Middle frontal gyrus (tissue), 1 donor: ENCODE data around the gene STAP2.

Experiments
- DNase-seq: peaks from one replicate; pipeline ENCODE4 v3.0.0-alpha.2; 2015; ENCODE audit warnings: low spot score; ENCODE audit errors: extremely low spot score

Gene STAP2

DNA sequence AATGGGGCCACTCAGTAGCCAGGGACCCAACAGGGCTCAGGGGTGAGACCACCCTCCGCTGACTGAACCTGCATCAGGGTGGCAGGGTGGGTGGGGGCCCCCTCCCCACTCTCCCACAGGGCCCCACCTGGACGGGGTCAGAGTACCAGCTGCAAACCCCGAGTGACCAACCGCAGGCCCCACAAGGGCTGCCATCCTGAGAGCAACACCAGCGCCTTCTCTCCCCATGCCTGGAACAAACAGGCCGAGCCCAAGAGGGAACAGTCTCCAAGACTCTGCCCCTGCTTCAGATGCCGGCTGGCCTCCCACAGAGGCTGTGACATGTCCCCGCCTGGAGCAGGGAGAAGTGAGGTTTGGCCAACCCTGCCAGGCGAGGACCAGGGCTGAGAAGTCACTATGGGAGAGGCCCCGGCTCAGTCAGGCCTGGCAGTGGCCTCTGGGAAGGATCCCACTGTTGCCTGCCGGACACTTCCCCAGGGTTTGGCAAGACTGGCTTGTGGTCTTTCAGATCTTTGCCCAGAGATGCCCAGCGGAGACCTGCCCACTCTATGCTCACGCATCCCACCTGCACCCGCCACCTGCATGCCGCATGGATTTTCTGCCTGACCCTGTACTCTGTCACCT lies 31.9 kb upstream of the STAP2 start:
- no peak for DNase-seq

DNA sequence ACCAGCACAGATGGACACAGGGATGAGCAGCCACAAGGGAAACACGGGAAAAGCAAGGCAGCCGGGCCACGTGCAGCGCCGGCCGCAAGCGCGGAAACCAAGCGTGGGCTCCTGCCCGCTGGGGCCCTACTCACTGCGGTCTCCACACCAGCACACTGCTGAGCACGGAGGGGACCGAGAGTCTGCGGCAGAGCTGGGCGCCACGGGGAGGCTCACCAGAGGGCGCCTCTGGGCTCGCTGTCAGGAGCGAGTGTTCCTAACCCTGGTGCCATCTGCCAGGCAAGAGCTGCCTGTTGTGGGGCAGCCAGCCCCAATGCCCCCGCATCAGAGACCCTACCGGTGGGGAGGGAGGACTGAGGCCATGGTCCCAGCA lies 31.2 kb upstream of the STAP2 start:
- DNase-seq: no peak

DNA sequence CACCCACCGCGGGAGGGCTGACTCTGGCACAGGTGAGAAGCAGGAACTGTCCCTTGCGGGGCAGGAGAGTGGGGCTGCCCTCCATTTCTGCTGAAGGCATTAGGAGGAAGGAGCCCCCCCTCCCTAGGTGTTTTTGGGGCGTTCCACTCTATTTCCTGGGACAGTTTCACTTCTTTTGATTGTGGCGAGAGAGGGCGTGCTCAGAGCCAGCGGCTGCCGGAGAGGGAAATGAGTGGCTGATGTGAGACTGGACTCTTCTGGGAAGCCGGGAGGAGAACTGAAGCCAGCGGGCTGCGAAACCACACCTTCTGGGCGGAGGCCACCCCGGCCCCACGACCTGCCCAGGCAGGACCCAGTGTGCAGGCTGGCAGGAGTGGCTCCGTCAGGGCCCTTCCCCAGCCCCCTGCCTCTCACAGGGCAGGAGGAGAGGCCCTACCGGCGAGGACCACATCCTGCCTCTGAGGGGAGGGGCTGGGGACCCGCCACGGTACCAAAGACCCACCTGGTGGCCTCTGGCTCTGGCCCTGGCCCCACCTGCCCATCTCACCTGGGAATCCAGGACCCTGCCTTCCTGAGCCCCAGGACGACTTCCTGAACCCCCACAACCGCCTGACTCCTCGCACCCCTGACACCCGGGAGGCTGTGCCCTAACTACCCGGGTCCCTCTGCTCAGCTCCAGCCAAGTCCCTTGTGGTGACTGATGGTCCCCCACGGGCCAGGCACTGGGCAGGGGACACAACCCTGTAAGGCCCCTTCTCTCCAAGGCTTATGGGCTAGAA lies 30.7 kb upstream of the STAP2 start:
- DNase-seq: no peak

DNA sequence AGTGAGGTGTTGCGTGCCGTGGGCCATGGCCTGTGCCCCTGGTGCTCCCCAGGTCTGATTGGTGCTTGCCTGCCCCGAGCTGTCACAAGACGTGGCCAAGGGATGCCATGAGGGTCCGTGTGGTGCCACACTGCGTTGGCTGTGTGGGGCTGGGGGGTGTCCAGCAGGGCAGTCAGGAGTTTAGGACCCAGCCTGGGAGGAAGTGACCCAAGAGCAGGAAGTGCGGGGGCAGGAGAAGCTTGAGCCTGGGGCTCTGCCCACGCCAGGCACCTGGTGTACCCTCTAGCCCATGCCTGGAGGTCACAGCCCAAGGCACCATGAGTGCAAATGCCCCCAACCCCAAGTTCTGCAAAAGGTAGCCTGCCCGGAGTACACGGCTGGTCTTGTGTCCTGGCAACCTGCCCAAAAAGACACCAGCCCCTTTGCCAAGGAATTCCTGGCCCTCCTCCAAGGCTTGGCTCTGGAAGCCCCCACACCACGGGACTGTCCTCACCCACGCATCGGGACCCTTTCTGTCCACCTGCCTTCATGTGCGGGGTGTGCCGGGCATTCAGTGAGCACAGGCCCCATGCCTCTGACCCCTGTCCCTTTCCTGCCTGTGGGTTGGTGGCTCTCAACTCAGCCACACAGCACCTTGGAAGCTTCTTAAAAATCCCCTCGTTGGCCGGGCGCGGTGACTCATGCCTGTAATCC lies 29.6 kb upstream of the STAP2 start:
- DNase-seq: no peak

DNA sequence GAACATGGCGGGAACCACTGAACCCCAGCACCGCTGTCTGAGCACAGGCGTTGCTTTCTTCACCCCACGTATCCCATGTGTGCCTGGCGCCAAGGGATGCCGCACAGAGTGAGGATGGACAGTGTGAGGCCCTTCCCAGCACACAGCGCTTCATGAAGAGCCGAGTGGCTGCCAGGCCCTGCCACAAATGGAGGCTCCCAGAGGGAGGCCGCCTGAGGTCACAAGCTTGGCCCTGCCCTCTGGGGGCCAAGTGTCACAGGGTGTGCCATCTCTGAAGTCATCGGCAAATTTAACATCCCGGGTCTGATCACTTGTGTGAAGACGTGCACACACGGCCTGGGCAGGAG lies 29.1 kb upstream of the STAP2 start:
- DNase-seq: no peak

DNA sequence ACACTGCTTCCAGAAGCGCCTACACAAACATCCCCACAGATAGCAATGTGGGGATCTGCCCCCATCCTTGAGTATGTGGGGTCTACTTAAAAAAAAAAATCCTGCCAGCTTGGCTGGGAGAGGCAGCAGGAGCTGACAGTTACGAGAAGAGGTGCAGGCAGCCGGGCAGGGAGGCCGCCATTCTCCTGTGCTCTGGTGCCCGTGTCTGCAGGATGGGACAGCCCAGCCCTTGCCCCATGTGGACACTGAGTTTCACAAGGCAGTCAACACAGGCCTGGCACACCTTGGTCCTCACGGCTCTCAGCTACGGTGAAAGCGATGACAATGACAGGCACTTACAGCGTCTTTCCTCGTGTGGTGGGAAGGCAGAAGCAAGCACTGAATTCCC lies 28.7 kb upstream of the STAP2 start:
- no peak for DNase-seq

DNA sequence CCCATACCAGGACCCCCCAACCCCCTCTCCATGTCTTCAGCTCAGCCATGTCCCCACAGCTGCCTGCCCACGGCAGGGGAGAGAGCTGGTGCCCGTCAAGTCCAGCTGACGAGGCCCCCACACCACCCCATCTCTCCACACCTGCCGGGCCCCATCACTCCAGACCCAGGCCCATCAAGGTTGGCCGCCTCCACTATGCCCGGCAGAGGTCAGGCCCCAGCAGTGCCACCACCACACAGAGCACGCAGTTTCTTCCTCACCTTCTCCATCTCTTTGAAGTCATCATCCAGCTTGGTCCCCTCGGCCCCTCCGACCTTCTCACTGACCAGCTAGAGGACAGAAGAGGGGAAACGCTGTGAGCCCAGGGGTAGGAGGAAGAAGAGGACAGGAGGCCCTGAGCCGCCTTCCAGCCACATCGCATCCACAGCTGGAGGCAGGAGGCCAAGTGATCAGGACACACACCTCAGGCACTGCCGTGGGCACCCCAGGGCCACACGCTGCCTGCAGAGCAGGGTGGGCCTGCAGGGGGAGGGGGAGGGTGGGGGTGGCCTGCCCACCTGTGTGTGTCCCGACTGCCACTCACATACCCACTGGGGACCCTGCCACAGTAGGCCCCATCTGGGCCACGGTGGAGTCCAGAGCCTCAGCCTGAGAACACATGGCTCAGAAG lies 28.2 kb upstream of the STAP2 start:
- DNase-seq: no peak

DNA sequence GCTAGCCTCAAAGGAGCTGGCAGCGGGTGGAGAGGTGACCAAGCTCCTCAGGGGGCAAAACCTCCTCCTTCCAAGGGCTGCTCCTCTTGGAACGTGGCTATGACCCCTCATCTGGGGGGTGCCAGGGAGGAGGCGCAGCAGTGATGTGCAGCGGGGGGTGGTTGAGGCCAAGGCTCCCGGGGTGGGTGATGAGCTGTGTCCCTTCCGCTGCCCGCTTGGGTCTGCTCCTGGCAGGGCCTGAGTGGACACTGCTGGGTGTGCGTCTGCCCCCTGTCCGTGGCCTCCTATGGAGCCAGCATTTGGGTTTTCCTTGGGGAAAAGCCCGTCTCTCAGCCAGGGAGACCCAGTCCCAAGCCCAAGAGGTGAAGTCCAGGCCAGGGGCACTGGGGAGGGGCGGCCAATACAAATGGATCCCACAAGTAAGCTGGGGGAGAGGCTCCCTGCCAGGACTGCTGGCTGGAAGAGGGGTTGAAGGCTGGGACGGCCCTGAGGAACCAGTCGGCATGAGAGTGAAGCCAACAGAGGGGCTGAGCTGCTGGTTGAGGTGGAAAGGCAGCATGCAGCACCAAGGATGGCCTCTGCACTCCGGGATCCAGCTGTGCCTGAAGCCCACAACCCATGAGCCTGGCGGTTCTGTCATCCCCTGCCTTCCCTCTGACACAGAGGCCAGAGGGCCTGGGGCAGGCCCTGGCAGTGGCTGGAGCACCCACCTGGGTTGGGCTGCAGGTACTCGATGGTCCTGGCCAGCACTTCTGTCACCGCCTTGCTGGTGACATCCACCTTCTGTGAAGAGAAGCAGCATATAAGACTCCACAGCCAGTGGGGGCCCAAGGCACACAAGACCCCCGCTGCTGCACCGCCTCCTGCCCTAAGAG lies 27.4 kb upstream of the STAP2 start:
- no peak for DNase-seq

DNA sequence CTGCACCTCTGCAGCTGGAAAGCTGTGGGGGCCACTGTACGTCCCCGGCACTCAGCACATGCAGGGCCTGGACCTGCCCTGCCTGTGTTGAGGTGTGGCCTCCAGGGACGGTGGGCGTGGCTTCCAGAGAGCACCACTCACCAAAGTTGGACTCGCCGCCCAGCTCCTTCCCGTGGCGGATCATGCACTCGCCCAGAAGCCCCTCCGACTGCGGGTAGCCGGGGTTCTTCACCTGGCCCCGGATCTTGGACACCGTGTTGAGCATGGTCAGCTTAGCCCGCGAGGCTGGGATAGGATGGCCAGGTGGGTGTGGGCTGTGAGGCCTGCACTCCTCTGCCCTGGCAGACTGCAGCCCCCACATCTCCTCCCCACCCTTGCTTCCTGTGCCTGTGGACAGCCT lies 26.7 kb upstream of the STAP2 start:
- no peak for DNase-seq

DNA sequence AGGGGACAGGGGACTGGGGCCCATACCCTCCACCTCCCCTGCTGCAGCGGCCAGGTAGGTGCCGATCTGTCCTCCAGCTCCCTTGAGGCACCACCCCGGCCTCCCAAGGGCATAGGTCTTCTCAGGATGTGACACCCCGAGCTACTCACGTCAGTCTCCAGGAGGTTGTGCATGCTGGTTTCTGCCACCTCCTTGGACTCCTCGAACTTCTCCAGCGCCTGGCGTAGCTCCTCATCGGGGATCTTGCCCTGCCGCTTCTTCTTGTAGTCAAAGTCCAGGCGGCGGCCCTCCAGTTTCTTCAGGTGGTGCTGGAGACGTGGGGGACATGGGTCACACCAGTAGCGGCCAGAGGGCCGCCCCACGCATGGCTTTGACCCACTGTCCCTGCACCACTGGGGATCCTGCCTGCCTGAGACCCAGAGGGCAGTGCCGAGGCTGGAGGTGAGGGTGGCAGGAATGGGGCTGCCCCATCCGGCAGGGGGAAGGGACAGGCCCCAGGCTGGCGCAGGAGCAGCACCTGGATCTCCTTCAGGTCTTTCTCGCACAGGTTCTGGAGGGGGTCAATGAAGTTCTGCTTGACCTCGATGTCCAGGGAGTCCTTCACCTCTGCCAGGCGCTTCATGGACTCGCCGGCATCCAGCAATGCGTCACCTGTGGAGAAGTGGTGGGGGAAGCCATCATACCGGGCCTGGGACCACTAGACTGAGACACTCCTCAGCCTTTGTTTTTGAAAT lies 25.1 kb upstream of the STAP2 start:
- DNase-seq: no peak

DNA sequence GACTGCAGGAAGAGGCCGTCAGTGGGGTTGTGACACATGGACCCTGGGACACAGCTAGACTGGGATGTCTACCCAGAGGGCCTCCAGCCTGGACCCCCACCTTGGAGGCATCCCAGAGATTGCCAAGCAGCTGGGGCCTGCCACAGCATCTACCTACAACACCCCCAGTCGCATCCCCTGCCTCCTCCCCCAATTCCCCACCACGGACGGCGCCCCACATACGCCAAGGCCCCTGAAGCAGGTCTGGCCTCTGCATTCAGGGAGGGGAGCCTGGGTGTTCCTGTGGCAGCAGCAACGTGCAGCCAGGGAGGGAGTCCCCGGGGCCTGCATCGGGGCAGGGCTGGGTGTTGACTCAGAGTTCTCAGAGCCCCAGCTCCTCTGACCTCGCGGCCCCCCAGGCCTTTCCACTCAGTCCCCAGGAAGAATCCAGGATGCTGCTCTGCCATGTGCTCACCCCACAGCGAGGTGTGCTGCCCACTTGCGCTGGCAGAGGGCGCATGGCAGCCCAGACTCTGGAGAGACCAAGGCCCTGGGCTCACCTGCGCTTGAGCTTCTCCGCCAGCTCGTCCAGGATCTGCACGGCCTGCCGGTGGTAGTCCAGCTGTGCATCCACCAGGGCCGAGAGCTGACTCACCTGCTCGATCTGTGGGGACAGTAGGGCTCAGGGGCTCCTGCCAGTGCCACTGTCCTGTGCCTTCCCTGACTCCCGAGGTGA lies 24.4 kb upstream of the STAP2 start:
- DNase-seq: no peak

DNA sequence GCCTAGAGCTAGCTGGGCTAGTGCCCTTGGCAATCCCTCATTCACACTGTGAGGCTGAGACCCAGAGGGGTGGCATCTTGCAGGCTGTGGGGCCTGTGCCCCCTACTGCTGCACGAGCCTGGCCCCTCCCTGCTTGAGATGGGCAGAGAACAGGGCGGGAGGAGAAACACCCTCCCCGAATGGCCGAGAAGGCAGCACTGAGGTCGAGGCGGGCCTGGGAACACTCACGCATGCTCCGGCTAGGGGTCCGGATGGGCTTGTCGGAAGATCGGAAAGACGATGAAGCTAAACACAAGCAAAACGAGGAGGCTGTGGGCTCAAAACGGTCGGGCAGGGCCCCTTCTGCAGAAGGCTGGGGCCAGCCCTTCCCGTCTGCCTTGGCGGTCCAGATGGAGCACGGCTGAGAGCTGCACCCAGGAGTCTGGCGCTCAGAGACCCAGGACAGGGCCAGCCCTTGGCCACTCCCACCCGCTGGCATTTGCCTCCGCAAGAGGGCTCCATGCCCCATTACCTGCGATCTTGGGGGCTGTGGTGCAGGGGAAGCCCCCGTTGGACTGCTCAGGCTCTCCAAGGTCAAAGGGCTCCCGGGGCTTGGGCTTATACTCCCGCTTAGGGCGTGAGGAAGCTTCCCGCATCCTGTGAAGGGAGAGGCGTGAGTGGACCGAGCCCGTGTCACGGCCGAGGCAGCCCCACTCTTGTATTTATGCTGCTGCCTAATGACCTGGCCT lies 23.6 kb upstream of the STAP2 start:
- no peak for DNase-seq

DNA sequence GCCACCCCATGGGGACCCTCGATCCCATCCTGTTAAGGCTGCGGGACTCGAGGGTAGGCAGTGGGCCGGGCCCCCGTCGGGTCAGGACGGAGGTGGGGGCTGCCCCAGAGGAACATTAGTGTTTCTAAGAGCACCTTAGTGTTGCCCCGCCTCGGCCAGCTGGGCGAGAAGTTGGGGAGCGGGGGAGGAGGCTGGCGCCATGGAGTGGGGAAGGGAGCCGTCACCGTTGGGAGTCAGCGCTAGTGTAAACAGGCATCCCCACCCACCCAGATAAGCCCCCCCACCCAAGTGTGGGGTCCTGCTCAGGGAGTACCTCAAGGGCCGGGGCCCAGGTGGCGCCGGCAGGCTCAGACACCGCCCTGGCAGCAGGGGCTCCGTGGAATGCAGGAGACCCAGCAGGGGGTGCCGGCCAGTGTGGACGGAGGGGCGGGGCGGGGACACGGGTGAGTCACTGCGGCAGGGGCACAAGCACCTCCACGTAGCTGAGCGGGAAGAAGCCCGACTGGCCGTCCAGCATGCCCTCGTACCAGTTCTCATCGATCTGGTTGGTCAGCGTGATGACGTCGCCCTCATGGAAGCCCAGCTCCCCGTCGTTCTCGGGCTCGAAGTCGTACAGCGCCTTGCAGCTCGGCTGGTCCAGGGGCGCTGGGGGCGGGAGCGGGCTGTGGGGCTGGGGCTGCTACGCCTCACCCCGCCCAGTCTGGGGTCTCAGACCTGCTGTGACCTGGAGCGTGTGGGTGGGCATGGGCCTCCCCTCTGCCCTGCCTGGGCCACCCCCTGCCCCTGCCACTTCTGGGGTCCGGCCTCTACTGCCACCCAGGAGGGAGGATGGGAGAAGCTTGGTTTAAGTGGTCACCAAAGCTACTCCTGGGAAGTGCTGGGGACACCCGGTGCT lies 22.8 kb upstream of the STAP2 start:
- DNase-seq: no peak

DNA sequence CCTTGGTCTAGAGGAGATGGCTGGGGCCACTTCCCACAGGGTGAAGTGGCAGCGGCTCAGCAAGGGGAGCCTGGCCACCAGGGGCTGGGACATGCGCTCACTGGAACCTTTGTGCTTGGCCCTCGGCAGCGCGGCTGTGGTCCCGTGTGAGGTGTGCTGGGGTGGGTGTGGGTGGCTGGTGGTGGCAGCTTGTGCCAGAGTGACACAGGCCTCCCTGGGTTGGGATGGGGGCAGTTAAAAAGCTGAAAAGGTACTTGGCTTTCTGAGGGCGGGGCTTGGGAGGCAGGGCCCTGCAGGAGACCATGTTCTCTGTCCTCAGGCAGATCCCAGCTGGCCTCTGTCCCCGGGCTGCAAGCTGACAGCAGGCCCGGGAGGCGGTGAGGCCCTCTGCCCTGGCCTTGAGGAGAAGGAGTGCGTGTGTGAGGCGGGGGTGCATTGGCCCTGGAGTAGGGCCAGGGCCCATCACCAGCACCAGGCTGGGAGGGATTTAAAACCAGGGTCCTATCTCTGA lies 22.1 kb upstream of the STAP2 start:
- DNase-seq: no peak

DNA sequence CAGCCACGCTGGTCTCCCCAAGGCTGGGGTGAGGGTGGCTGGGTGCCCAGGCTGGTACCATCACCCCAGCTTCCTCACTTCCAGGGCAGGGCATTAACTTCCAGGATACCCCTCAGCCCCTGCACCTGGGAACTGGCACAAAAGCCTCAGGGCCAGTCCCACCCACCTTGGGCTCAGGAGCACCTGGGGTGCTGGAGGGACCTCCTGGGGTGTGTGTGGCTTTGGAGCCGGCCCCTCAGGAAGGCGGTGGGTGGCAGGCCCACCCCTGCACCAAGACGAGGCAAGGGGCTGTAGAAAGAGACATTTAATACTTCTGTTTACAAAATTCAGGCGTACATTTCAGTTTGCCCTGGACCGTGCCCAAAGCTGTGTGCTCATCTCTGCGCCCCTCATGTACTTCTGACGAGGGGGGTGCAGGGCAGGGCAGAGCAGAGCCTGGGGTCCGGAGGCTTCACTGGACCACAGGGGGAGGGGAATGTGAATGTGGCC lies 21.5 kb upstream of the STAP2 start:
- DNase-seq: no peak

DNA sequence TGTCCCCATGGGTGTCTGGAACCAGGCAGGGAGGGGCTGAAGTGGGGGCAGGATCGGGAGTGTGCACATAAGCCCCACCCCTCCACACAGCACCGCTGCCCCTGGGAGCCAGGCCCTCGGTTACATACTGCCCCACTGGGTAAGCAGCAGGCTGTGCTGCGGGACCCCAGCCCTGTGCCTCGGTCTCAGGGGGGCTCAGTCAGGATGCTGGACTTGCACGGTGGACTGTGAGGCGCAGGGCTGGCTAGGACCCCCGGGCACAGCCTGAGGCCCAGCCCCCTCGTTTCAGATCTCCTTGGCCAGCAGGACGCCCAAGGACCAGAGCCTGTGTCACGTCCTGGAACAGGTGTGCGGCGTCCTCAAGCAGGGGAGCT lies 21.0 kb upstream of the STAP2 start:
- DNase-seq: no peak

DNA sequence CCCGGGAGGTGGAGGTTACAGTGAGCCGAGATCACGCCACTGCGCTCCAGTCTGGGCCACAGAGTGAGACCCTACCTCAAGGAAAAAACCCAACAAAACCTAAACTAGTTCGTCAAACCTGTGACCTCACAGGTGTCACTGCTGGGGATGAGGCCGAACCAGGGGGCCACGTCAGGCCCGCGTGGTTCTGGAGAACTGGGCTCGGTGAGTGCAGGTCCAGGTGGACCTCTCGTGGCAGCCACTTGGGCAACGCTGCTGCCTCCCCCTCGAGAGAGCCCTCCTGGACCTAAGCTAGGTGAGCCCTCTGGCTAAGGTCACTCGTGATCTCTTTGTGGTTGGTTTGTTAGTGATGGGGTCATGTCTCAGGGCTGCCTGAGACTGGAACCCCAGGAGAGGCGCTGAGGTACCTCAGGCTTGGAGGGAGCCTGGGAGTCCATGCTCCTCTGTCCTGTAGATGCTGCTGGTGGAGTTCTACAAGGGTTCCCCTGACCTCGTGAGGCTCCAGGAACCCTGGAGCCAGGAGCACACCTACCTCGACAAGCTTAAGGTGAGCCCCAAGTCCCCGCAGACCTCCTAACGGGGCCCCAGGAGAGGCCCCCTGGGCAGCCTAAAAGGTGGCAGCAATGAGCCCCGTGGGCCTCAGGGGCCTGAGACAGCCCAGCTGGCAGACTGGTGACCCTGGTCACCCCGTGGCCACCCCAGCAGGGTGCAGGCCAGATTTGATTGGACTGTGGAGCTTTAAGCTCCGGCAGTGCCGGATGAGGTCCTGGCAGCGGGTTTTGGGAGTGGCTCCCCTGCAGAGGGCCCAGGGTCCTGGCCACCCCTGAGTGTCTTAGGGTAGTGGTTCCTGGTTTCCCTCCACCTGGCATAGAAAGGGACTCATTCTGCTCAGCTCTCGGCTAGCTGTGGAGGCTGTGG lies 20.3 kb upstream of the STAP2 start:
- DNase-seq: no peak
